Stimulated activated CD4-positive, alpha-beta T cell treated with anti-CD3 and anti-CD28 coated beads, Interleukin-15, amount 100 ng/mL, for 1 hour (primary cell): ENCODE measurements around the gene MRGPRD.

ENCODE experiments used
- DNase-seq, 2 donors: peaks; one replicate each; pipeline ENCODE4 v3.0.0-alpha.2; 2020; ENCODE audit warnings: low read depth in 1 of 2, low spot score in 1 of 2

Gene MRGPRD

DNA sequence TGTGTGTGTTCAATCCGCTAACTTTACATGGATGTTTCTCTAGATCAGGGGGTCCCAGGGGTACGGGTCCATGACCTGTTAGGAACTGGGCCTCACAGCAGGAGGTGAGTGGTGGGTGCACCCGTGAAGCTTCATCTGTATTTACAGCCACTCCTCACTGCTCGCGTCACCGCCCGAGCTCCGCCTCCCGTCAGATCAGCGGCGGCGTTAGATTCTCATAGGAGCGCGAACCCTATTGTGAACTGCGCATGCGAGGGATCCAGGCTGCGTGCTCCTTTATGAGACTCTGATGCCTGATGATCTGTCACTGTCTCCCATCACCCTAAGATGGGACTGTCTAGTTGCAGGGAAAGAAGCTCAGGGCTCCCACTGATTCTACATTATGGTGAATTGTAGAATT, 31.9 kb downstream of the MRGPRD start:
- no peak for DNase-seq

DNA sequence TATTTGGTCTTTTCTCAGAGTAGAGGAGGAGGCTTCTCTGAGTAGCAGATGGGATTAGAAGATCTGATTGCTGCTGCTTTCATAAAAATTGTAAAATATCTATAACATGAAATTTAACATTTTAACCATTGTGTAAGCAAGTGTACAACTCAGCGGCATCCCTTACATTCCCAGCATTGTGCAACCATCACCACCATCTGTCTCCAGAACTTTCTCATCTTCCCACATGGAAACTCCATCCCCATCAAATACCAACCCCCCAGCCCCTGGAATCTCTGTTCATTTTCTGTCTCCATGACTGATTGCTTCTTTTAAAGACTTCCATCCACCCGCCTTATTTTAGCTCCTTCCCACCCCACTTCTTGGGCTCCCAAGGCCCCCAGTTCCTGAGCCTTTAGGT, 32.3 kb downstream of the MRGPRD start:
- no peak for DNase-seq

DNA sequence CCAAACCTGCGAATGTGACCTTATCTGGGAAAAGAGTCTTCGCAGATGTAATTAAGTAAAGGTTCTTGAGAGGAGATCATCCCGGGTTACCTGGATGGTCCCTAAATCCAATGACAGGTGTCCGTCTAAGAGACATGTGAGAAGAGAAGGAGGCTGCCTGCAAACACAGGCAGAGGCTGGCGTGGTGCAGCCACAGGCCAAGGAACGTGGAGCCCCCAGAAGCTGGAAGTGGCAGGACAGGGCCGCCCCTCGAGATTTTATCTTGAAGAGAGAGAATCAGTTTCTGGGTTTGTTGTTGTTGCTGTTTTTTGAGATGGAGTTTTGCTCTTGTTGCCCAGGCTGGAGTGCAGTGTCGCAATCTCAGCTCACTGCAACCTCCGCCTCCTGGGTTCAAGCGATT, 33.6 kb downstream of the MRGPRD start:
- DNase-seq, result no peak

DNA sequence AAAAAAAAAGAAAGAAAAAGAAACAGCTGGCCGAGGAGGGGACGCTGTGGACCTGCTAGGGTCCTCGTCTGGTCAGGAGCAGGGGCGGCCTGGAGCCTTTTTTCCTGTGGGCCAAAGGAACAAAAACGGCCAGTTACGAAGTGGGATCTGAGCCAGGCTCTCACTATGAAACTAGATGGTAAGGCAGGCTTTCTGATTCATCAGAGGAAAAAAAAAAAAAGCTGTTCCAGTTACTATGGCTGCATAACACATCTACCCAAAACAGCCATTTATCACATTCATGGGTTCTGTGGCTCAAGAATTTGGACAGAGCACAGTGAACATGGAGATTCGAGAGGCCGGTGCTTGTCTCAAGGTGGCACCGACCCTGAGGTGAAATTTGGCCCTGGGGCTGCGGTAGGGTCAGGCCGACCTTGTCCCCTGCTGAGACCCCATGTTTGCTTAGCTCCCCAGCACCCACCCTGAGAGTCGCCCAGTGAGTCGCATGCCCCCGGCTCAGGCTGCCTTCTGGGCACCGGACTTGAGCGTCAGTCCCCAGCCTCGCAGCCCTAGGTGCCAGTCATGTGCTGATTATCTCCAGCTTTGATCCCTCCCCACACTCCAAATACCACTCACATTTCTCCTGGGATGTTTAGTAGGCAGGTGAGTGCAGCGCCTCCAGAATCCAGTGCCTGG, 34.2 kb downstream of the MRGPRD start:
- no peak for DNase-seq

DNA sequence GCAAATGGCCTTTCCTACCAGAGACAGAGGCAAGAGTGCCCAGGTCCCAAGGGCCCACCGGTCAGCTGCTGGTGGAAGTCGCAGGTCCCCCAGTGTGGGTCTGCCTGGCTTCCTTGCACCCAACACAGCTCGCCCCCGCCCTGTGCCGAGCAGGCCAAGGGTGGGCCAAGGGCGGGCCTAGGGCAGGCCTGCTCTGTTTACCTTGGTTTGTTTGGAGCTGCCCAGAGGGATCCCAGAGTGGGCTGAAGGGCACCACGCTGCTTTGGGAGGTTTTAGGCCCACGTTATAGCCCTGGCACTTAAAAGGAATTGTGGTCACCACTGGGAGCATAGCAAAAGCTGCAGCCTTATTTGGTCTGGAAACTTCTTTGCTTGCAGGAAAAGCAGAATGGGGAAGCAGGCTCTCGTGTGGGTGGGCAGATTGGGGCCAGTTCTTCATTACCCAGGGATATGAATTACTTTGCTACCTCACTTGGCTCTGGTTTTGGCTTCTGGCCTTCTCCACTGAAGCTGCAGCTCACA, 38.0 kb downstream of the MRGPRD start:
- DNase-seq, result no peak

DNA sequence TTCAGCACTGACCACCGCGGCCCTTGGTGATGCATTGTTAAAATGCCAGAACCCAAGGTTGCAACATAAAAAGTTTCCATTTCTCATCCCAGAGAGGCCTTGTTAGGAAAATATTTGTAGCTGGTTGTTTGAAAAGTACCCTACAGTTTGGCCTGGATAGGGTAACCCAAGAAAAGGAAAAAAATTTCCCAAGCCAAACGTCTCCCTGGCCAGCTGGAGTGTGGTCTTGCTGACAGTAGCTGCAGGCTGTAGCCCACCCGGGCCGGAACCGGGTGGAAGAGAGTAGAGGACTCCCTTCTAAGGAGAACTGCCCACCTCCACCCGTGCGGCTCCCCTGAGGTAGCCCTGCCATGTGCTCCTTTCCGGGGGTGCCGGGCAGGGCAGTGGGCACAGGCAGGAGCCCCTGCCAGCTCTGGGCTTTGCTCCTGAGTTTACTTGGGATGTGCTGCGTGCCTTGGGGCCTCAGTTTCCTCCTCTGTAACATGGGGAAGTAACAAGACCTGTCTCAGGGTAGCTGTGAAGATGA, 38.6 kb downstream of the MRGPRD start:
- DNase-seq, result no peak

DNA sequence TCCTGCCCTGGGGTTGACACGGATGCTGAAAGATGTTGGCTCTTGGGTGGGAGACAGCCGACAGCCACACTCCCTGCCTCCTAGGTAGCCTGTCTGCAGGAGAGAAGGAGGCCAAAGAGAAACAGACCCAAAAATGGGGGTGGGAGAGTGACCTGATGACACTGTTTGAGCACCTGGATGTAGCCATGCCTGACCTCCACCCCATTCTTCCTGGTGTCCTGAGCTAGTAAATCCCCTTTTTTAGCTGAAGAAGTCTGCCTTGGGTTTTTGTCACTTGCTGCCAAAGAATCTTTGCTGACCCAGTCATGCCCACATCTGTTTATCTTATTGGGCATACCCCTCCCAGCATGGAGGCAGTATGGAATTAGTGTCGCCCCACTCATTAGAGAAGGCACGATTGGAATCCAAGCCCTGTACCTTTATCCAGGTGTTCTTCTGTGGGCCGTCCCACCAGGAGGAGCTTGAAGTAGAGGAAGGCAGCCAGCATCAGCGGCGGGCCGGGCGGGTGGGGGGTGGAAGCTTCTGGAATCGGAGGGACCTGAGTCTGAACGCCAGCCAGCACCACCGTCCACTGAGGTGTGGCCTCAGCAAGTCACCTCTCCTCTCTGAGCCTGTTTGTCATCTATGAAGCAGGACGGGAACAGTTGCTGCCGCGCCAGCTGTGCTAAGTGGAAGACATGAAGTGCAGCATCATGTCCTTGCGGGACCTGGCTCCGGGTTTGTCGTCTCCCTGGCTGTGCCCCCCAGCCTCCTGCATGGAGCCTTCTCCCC, 39.3 kb downstream of the MRGPRD start:
- DNase-seq, result no peak

DNA sequence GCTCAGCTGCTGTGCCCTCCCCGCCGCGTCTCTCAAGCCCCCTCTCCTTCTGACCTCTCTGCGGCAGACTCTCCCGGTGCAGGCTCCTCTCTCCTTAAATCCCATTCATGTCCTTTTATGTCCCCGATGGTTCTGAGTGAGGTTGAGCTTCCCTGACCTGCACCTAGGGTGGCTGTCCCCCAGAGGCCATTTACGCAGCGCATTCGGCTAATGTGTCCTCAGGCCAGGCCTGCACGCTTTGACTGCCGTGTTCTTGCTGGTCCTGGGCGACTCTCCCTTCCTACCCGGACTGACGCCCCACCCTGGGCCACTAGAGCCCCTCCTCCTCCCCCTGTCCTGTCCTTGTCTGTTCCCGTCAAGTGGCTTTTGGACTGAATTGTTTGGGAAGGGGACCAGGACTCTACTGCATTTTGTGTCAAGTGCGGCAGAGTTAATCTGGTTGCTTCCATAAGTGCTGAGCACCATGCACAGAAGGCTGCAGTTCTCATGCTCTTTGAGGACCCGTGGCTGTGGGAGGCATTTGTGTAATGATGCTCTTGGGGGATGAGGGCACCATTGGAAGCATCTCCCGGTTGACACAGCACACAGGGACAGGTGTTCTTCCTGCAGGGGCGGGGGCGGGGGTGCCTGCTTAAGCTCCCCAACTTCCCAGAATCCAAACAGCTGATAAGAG, 40.0 kb downstream of the MRGPRD start:
- no peak for DNase-seq

DNA sequence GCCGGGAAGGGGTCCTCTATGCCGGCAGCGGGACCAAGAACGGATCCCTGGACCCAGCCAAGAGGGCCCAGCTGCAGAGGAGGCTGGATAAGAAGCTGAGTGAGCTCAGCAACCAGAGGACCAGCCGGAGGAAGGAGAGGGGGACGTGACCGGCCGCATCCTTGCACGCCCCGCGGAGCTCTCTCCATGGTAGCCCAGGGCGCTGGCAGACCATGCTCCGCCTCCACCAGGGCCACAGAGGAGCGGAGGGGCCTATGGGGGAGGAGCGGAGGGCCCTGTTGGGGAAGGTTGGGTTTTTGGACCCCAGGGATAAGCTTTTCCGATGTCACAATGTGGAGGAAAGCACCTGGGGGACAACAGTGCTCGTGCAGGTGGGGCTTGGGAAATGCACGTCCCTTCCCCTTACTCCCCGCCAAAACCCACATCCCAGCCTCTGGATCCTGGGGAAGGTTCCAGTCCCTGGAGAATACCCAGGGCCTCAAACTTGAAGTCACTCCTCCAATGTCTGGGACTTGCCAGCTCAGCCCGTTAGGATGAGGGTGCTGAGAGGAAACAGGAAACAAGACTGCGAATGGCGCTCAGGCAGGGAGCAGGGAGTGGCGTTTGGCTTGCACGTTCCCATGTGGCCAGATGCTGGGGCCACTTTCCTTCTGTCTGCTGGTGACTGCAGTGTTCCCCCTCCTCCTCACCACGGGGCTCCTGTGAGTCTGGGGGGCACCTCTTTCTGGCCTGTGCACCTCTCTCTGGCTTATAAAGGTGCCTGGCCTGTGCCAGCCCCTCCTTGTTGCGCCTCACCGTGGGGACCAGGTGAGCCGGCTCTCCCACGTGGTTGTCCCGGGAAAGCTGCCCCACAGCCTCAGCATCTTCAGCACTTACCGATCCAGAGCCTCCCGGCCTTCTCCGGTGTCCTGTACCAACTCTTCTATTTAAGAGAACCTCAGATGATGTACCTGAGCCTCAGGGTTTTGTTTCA, 40.9 kb downstream of the MRGPRD start:
- no peak for DNase-seq

DNA sequence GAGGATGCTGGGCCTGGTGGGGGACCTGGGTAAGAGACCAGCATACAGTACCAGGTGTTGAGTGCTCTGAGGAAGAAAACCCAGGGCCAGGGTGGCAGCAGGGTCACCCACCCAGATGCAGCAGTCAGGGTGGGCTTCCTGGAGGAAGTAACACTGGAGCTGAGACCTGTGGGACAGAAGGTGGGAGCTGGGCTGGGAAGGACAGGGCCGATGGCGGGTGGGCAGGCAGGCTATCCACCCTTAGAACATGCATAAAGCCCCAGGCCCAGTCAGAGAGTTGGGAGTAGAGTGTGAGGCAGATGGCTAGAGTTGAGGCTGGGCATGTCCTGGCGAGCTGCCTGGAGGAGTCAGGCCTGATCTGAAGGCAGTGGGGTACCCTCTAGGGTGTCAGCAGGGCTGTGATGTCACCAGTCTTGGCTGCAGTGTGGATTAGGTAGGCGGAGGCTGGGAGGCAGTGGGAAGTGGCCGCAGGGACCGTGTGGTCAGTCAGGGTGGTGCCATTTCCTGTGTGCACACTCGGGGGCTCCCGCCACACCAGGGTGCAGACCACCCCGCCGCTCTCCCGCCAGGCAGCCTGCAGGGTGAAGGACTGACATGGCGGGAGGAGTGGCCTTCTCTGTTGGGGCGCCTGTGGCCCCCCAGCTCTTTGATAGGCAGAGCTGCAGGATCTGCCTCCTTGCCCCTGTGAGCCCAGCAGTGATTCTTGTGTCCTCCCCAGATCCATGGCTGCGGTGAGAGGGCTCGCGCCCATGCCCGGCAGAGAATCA, 41.8 kb downstream of the MRGPRD start:
- DNase-seq, result no peak

DNA sequence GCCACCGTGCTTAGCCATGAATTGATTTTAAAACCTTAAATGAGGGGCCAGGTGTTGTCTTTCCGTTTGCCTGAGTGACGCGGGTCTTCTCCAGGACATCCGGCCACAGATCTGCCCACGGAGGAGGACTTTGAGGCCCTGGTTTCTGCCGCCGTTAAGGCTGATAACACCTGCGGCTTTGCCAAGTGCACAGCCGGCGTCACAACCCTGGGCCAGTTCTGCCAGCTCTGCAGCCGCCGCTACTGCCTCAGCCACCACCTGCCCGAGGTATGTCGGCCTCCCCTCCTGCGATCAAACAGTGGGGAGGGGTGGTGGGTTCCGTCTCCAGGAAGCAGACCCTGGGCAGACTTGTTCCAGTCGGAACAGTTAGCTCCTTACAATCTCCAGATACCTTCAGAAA, 42.7 kb downstream of the MRGPRD start:
- DNase-seq, result no peak

DNA sequence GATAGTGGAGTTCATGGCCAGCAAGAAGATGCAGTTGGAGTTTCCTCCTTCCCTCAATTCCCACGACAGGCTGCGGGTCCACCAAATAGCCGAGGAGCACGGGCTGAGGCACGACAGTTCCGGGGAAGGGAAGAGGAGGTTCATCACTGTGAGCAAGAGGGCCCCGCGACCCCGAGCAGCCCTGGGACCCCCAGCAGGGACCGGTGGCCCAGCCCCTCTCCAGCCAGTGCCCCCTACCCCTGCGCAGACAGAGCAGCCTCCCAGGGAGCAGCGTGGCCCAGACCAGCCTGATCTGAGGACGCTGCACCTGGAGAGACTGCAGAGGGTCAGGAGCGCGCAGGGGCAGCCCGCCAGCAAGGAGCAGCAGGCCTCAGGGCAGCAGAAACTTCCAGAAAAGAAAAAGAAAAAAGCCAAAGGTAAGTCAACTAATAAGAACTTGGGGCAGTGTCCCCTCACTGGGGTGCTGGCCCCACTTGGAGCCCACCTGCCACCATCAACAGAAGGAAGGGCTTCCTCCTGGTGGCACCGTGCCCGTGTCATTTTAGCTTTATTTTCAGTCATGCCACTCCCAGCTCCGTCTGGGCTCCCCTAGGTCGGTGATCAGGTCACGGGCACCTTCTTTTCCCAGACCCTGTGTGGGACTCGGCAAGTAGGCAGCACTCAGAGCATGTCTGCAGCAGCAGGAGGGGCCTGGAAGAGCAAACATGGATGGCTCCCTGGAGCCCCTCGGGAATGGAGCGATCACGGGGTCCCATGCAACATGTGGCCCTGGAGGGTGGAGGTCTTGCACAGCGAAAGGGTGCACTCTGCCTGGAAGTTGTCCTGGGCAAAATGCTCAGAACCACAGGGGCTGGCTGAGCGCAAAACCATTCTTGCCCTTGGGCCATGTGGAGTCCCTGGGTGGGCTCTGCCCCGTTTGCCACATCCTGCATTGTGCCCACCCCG, 43.8 kb downstream of the MRGPRD start:
- no peak for DNase-seq

DNA sequence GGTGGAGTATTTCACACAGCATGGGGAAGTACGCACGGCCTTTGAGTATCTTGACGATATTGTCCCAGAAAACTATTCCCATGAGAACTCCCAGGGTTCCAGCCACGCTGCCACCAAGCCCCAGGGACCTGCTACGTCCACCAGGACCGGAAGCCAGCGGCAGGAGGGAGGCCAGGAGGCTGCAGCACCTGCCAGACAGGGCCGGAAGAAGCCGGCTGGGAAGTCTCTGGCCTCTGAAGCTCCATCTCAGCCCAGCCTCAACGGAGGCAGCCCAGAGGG, 44.5 kb downstream of the MRGPRD start:
- DNase-seq, result no peak

DNA sequence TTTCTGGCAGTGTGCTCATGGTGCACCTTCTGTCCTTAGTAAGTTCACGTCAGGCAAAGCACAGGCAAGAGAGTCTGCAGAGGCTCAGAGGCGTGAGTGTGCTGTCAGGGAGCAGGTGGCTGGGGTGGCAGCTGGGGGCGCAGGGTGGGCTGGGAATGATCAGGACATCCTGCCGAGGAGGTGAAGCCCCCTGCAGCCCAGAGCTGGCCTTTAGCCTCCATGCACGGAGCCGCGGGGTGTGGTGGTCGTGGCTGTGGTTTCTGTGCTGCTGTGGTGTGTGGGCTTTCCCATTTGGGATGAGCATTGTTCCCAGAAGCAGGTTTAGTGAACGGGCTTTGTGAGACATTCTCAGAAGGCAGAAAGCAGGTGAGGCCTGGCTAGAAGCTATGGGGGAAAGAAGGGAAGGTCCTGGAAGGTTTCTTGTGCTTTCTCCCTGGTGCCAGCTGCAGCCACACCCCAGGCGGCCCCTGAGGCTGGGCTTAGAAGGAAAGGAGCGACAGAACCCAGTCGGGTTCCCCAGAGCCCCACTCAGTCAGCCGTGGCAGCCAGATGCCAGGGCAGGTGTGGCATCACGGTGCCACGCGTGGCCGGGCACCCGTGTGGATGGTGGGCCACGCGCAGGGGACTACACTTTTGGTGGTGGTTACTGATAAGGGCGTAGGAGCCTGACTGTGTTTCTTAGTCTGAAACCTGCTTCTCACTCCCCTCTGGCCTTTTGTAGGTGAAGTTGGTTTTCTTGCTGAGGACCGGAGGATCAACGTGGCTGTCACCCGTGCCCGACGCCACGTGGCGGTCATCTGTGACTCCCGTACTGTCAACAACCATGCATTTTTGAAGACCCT, 45.0 kb downstream of the MRGPRD start:
- DNase-seq, result no peak

DNA sequence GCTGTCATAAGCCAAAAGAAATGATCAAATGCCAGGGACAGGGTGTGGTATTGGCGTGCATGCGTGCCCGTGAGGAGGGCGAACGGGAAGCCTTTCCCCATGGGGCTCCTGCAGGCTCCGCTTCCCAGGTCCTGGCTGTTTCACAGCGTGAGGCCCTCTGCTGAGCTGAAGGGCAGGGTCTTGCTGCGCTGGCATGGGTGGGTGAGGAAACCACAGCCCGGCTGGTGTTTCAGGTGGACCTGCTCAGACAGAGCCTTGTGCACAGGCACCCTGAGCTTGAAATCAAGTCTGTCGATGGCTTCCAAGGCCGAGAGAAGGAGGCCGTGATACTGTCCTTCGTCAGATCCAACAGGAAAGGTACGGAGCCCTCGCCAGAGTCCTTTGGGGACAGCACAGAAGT, 45.7 kb downstream of the MRGPRD start:
- no peak for DNase-seq

DNA sequence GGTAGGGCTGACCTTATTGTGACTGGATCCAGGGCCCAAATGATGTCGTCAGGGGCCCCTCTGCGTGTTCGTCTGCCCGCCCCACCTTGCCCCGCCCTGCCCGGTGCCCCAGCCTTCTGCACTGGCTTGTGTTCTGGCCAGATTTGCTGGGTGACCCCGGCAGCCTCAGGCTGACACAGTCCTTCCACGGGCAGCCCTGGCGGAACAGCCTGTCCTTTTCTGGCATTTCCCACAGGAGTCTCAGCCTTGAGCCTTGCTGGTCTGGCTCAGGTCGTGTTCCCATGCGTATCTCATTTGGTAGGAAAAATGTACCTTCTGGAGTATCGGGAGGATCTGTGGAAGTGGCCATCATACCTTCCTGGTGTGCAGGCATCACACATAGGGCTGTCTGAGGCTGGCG, 46.1 kb downstream of the MRGPRD start:
- no peak for DNase-seq

DNA sequence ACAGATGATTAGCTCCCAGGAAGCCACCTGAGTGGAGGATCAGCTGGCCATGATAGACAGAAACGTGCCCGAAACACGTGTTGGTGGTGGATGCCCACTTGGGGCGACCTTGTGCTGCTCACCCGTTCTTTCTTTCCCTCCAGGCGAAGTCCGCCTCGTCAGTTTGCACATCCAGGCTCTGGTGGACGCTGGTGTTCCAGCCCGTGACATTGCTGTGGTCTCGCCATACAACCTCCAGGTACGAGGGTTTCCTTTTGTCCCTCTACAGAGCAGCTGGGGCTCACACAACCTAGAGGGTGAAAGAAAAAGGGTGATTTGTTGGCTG, 46.5 kb downstream of the MRGPRD start:
- DNase-seq, result no peak

DNA sequence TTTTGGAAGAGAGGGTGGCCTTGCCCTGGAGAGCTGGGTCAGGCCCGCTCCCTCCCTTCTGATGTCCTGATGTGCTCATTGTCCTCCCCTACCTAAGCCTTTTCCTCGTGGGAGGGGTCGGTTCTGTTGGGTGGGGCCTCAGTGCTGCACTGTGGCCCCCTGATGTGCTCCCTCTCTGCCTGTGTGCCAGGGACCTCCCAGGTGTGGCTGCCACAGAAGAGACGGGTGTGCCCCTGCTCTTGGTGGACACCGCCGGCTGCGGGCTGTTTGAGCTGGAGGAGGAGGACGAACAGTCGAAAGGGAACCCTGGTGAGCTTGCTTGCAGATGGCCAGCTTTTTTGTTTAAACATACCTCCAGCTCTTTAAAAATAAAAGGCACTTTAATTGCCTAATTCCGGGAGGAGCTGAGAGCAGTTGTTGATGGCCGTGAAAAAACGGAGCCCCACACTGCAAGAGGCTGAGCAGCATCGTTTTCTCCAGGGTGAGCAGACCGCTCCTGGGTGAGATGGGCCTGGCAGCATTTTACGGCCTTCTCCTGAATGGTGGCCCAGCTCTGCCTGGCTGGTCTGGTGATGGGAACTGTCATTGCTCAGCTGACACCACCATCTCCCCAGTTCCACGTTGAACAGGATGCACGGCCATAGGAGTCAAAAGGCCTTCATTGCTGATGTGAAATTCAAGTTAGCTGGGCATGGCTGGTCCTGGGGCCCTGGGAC, 47.0 kb downstream of the MRGPRD start:
- no peak for DNase-seq
